ENCODE results near the gene SEC24B. TPM values are rescaled to one million over a fixed set of nuclear protein-coding genes. Genes with fewer than 3 reads are reported as not detected.

The SEC24B gene
- total and polyA plus RNA-seq, 10 of the 15 experiments (the other 5 are each of a cell fraction or from before 2014, with no cell fraction given), result 6.4 to 43.2 (median 16.0) TPM

GRCh38 chr4:109412776-109413175 is 20.8 kb upstream of the SEC24B start:
- H3K27me3 ChIP-seq (replicated peaks in 1 of 2; ENCODE audit: control insufficient read depth in 2 of 2, insufficient read depth in 2 of 2, low read length in 1 of 2), result no peaks in the 10 kb centered on the region; a peak in 1 of 4 replicates
- no peaks in the 10 kb centered on the region for H3K9me3 ChIP-seq (replicated peaks; ENCODE audit: control insufficient read depth, insufficient read depth, low read length)
- ChIA-PET POLR2A (no interaction called here), RAD21 (ENCODE audit: unreplicated experiment) (no interaction called here), SMC1A (ENCODE audit: uncharacterized antibody, unreplicated experiment) (interaction anchor here (1.2 to 2.1 kb wide), 2 partner anchors 12 to 119 kb away, joined by 3 to 4 read pairs; no protein-coding TSS in a partner anchor), CTCF (no interaction called here)
- FAIRE-seq (no peak), ATAC-seq (no peak), DNase-seq (ENCODE audit: low read depth, low spot score) (no peak)
- H3K4me3 ChIP-seq, result no peak overlapping the region
- no peaks in the 10 kb centered on the region for H3K79me2 ChIP-seq (ENCODE audit: control insufficient read depth, insufficient read depth, low read length)
- no peaks in the 10 kb centered on the region for H3K36me3 ChIP-seq (ENCODE audit: control insufficient read depth in 2 of 2, insufficient read depth in 2 of 2, low read length in 1 of 2)
- no peak overlapping the region for H2AFZ ChIP-seq (ENCODE audit: control insufficient read depth, low read depth, low read length)
- BruUV-seq (replicated peaks), result no TSS peak
- in situ Hi-C loops (cut with MboI), result no loop called here
- no peaks in the 10 kb centered on the region for H3K4me1 ChIP-seq (ENCODE audit: control insufficient read depth, insufficient read depth, low read length)
- intact Hi-C loops (cut with micrococcal nuclease; ENCODE audit: unreplicated experiment), result no loop called here
- H3K27ac ChIP-seq (ENCODE audit: control insufficient read depth, insufficient read depth), result no peak overlapping the region
- TF ChIP-seq TCF7 (IDR thresholded peaks at IDR 0.05; ENCODE audit: borderline replicate concordance), result no peak
- TF ChIP-seq E4F1 (IDR thresholded peaks at IDR 0.05; ENCODE audit: borderline replicate concordance, partially characterized antibody), result no peak
- no peak for TF ChIP-seq ZBTB4 (CRISPR knock-in tag; IDR thresholded peaks at IDR 0.05)
- TF ChIP-seq BHLHE40 (IDR thresholded peaks at IDR 0.05; ENCODE audit: borderline replicate concordance in 1 of 2, low read depth in 2 of 2, low read length in 1 of 2), result no peak
- no peak for TF ChIP-seq USF2 (IDR thresholded peaks at IDR 0.05; ENCODE audit: borderline replicate concordance, low read depth, low read length)
- 5% methylated on average over 1 of the region's 1 CpG for WGBS (ENCODE audit: insufficient coverage, insufficient replicate concordance, low lambda C conversion rate, missing lambda C conversion rate)
- no peak overlapping the region for H3K9ac ChIP-seq (ENCODE audit: control insufficient read depth, insufficient read depth, low read length)
- H3K4me2 ChIP-seq (ENCODE audit: control insufficient read depth, insufficient read depth), result no peak overlapping the region
- H4K20me1 ChIP-seq (ENCODE audit: control insufficient read depth, insufficient read depth), result no peaks in the 10 kb centered on the region
